ENCODE measurements around the gene SYNGR2. TPM values are rescaled to one million over a fixed set of nuclear protein-coding genes. Genes with fewer than 3 reads are reported as not detected.

Gene SYNGR2
- total RNA-seq (2013) = 76.4 TPM
- polyA plus RNA-seq (100 to 1,000 TPM; 270 to 402 (median 350) TPM), polyA minus RNA-seq (74.3 and 124 TPM in 2 replicates), total RNA-seq (9.0 to 100 (median 68.3) reads per million in 11 experiments)

GRCh38 chr17:78168242-78168902 lies at the start of gene SYNGR2:
TSS of gene SYNGR2 (plus strand) at chr17:78168581. CDS start at chr17:78168617, 36 bp downstream.
- Histone ChIP-seq H3K4me1 (ENCODE audit: control insufficient read depth in 1 of 2, insufficient read depth in 2 of 2, low read length in 2 of 2) (peaks cover 48% of the 10 kb centered on the region in 2 donors), H3K36me3 (replicated peaks in 1 of 2; ENCODE audit: control insufficient read depth in 1 of 2, insufficient read depth in 2 of 2, low read length in 2 of 2) (peaks cover 11 to 16% of the 10 kb centered on the region in 2 donors), H3K4me3 (replicated peaks in 1 of 3; ENCODE audit: low read depth in 2 of 3, low read length in 3 of 3) (peak within 1 kb of the TSS; percentile 85 to 92 (median 86)), H3K4me2 (replicated peaks; ENCODE audit: extremely low read depth, low read length, poor library complexity, severe bottlenecking) (peak within 1 kb of the TSS; percentile 76), H3K27ac (ENCODE audit: low read depth in 1 of 2, low read length in 2 of 2) (peak within 1 kb of the TSS; percentile 27 to 72), H3K27me3 (ENCODE audit: control insufficient read depth in 2 of 2, insufficient read depth in 2 of 2, low read length in 2 of 2) (no peaks in the 10 kb centered on the region), H3K79me2 (ENCODE audit: insufficient read depth, low read length) (peaks cover 39% of the 10 kb centered on the region), H2AFZ (ENCODE audit: insufficient read depth, low read depth, low read length, poor library complexity, severe bottlenecking) (peak within 1 kb of the TSS; percentile 69), H4K20me1 (ENCODE audit: insufficient read depth, low read length) (peaks cover 29% of the 10 kb centered on the region), H3K9me3 (replicated peaks in 1 of 2; ENCODE audit: control insufficient read depth in 1 of 2, insufficient read depth in 1 of 2, low read length in 2 of 2) (no peaks in the 10 kb centered on the region), H3K9ac (ENCODE audit: insufficient read depth, low read length, poor library complexity, severe bottlenecking) (peak within 1 kb of the TSS; percentile 86)
- Mint-ChIP-seq H3K4me1 (peaks cover 50% of the 10 kb centered on the region), H3K27ac (peak within 1 kb of the TSS in 5 of 7 donors; percentile 11 to 82 (median 57)), H3K9me3 (no peaks in the 10 kb centered on the region), H3K36me3 (peaks cover 22 to 31% of the 10 kb centered on the region in 2 donors), H3K27me3 (ENCODE audit: low read depth in 3 of 3) (peaks cover 0 to 4% (median 1%) of the 10 kb centered on the region in 3 donors), H3K4me3 (peak within 1 kb of the TSS; percentile 84 to 88)
- under 1% methylated on average over 84 of the region's 84 CpGs for WGBS (ENCODE audit: insufficient coverage)
- TF ChIP-seq CTCF (IDR thresholded peaks at IDR 0.05) = no peak
- intact Hi-C loops (cut with micrococcal nuclease) = no loop called here
- DNase-seq = peak; percentile 73 to 78 (median 76)

- H3K27me3 ChIP-seq (ENCODE audit: control insufficient read depth in 2 of 2, insufficient read depth in 2 of 2, low read length in 2 of 2) = no peaks in the 10 kb centered on the region
- 89% methylated on average over 9 of the region's 14 CpGs for WGBS (ENCODE audit: insufficient coverage)
- TF ChIP-seq CTCF (IDR thresholded peaks at IDR 0.05) = no peak
- intact Hi-C loops (cut with micrococcal nuclease) = loop anchor here (10.0 kb wide), 1 partner anchor 306 kb away; no protein-coding TSS in a partner anchor
- H3K4me2 ChIP-seq (replicated peaks; ENCODE audit: extremely low read depth, low read length, poor library complexity, severe bottlenecking) = no peak overlapping the region
- H3K27ac ChIP-seq (ENCODE audit: low read depth in 1 of 2, low read length in 2 of 2) = no peak overlapping the region
- H3K4me3 ChIP-seq (replicated peaks in 1 of 3; ENCODE audit: low read depth in 2 of 3, low read length in 3 of 3) = no peak overlapping the region
- H3K4me1 ChIP-seq (ENCODE audit: control insufficient read depth in 1 of 2, insufficient read depth in 2 of 2, low read length in 2 of 2) = peaks cover 33 to 49% of the 10 kb centered on the region in 2 donors
- DNase-seq = no peak
- peaks cover 92% of the 10 kb centered on the region for H4K20me1 ChIP-seq (ENCODE audit: insufficient read depth, low read length)
- peaks cover 0 to 7% (median 0%) of the 10 kb centered on the region in 7 donors for H3K9me3 Mint-ChIP-seq
- no peaks in the 10 kb centered on the region for H3K9me3 ChIP-seq (replicated peaks in 1 of 2; ENCODE audit: control insufficient read depth in 1 of 2, insufficient read depth in 1 of 2, low read length in 2 of 2)
- H3K36me3 Mint-ChIP-seq = peaks cover 56 to 88% of the 10 kb centered on the region in 2 donors
- peaks cover 22% of the 10 kb centered on the region for H3K79me2 ChIP-seq (ENCODE audit: insufficient read depth, low read length)
- peaks cover 47% of the 10 kb centered on the region for H3K4me1 Mint-ChIP-seq
- H3K4me3 Mint-ChIP-seq = no peak overlapping the region
- H3K36me3 ChIP-seq (replicated peaks in 1 of 2; ENCODE audit: control insufficient read depth in 1 of 2, insufficient read depth in 2 of 2, low read length in 2 of 2) = peaks cover 62 to 81% of the 10 kb centered on the region in 2 donors
- H3K27ac Mint-ChIP-seq = no peak overlapping the region
- peaks cover 0 to 6% (median 3%) of the 10 kb centered on the region in 3 donors for H3K27me3 Mint-ChIP-seq (ENCODE audit: low read depth in 3 of 3)
- H2AFZ ChIP-seq (ENCODE audit: insufficient read depth, low read depth, low read length, poor library complexity, severe bottlenecking) = no peak overlapping the region
- H3K9ac ChIP-seq (ENCODE audit: insufficient read depth, low read length, poor library complexity, severe bottlenecking) = no peak overlapping the region
These were observed 49.6 kb upstream of the SYNGR2 start for GRCh38 chr17:78118801-78119241.

All from CD14-positive monocyte (primary cell).